IPS-NIHi11 (cell line): ENCODE data around the gene RYK.
"Not testable (repeated sequence)": the region's sequence is repeated elsewhere in the genome, so short reads cannot be mapped to it uniquely, and the experiment has no call there.

Experiments
- DNase-seq: peaks from one replicate; pipeline ENCODE4 v3.0.0; 2012; ENCODE audit warnings: mixed read lengths, low spot score

RYK gene

GRCh38 chr3:134216851-134217250 lies 33.8 kb downstream of the RYK start:
- no peak for DNase-seq

GRCh38 chr3:134216191-134216764 lies 34.4 kb downstream of the RYK start:
- DNase-seq, result no peak

GRCh38 chr3:134214239-134214638 lies 36.4 kb downstream of the RYK start:
- DNase-seq, result no peak

GRCh38 chr3:134212967-134213665 lies 37.5 kb downstream of the RYK start:
- DNase-seq, result peak; percentile 84

- DNase-seq, result peak; percentile 55
These were observed 38.9 kb downstream of the RYK start for GRCh38 chr3:134211797-134212196.

- no peak for DNase-seq
These were observed 45.2 kb downstream of the RYK start for GRCh38 chr3:134205451-134205850.

- DNase-seq, result no peak
These were observed 49.2 kb downstream of the RYK start for GRCh38 chr3:134201201-134202130.

GRCh38 chr3:134199880-134200279 lies 50.8 kb downstream of the RYK start:
- DNase-seq, result not testable (repeated sequence)

GRCh38 chr3:134199240-134199639 lies 51.4 kb downstream of the RYK start:
- DNase-seq, result no peak

- no peak for DNase-seq
These were observed 52.2 kb downstream of the RYK start for GRCh38 chr3:134198414-134198813.

GRCh38 chr3:134197681-134198261 lies 52.9 kb downstream of the RYK start:
- peak; percentile 69 for DNase-seq

GRCh38 chr3:134194247-134194646 lies 56.4 kb downstream of the RYK start:
- no peak for DNase-seq

GRCh38 chr3:134190250-134190649 lies 60.4 kb downstream of the RYK start:
- DNase-seq, result no peak

- no peak for DNase-seq
These were observed 60.8 kb downstream of the RYK start for GRCh38 chr3:134189849-134190248.

- DNase-seq, result no peak
These were observed 64.3 kb downstream of the RYK start for GRCh38 chr3:134186391-134186790.

- no peak for DNase-seq
These were observed 69.9 kb downstream of the RYK start for GRCh38 chr3:134180761-134181160.

GRCh38 chr3:134179508-134179907 lies 71.2 kb downstream of the RYK start:
- no peak for DNase-seq

- no peak for DNase-seq
These were observed 87.6 kb downstream of the RYK start for GRCh38 chr3:134163096-134163495.

- DNase-seq, result peak; percentile 36
These were observed 88.6 kb downstream of the RYK start for GRCh38 chr3:134161898-134162615.

GRCh38 chr3:134155446-134155845 lies 95.2 kb downstream of the RYK start:
- no peak for DNase-seq

GRCh38 chr3:134153761-134154160 lies 96.9 kb downstream of the RYK start:
- no peak for DNase-seq

- DNase-seq, result no peak
These were observed 100.2 kb downstream of the RYK start for GRCh38 chr3:134150476-134150875.
